Skeletal muscle cell (primary cell): ENCODE measurements around the gene GRHL1.

Experiments used
- DNase-seq: peaks from one replicate; pipeline ENCODE4 v3.0.0-alpha.2; 2010; ENCODE audit warnings: low read depth
- H3K4me3 ChIP-seq: 2 replicates; pipeline ENCODE4 v1.5.1; 2011; ENCODE audit warnings: low read depth, mild to moderate bottlenecking, control low read depth, low read length, moderate library complexity

Gene GRHL1

GRCh38 chr2:9988320-9988719 is 36.8 kb downstream of the GRHL1 start:
- H3K4me3 ChIP-seq = no peak overlapping the region
- DNase-seq = no peak

GRCh38 chr2:9990736-9991135 is 39.2 kb downstream of the GRHL1 start:
- DNase-seq = no peak
- H3K4me3 ChIP-seq = no peak overlapping the region

GRCh38 chr2:9991221-9991620 is 39.7 kb downstream of the GRHL1 start:
- no peak for DNase-seq
- H3K4me3 ChIP-seq = no peak overlapping the region

GRCh38 chr2:9991829-9992273 is 40.4 kb downstream of the GRHL1 start:
- DNase-seq = no peak
- H3K4me3 ChIP-seq = no peak overlapping the region

GRCh38 chr2:9992427-9993187 is 41.1 kb downstream of the GRHL1 start:
- no peak overlapping the region for H3K4me3 ChIP-seq
- DNase-seq = no peak

- DNase-seq = no peak
- no peak overlapping the region for H3K4me3 ChIP-seq
Observed at GRCh38 chr2:9993488-9994165, 42.1 kb downstream of the GRHL1 start.

GRCh38 chr2:9994462-9994861 is 43.0 kb downstream of the GRHL1 start:
- H3K4me3 ChIP-seq = no peak overlapping the region

GRCh38 chr2:9995059-9995458 is 43.6 kb downstream of the GRHL1 start:
- DNase-seq = no peak
- H3K4me3 ChIP-seq = no peak overlapping the region

More at GRCh38 chr2:9994462-9994861, 43.0 kb downstream of the GRHL1 start:
- no peak for DNase-seq

GRCh38 chr2:9996321-9996720 is 44.8 kb downstream of the GRHL1 start:
- no peak for DNase-seq
- no peak overlapping the region for H3K4me3 ChIP-seq

- no peak for DNase-seq
- H3K4me3 ChIP-seq = no peak overlapping the region
Observed at GRCh38 chr2:9997936-9998335, 46.4 kb downstream of the GRHL1 start.

GRCh38 chr2:9998916-9999654 is 47.6 kb downstream of the GRHL1 start:
- DNase-seq = no peak

GRCh38 chr2:9999693-10000092 is 48.2 kb downstream of the GRHL1 start:
- H3K4me3 ChIP-seq = no peak overlapping the region
- no peak for DNase-seq

More at GRCh38 chr2:9998916-9999654, 47.6 kb downstream of the GRHL1 start:
- no peak overlapping the region for H3K4me3 ChIP-seq

GRCh38 chr2:10000541-10000940 is 49.0 kb downstream of the GRHL1 start:
- no peak overlapping the region for H3K4me3 ChIP-seq
- DNase-seq = no peak

- H3K4me3 ChIP-seq = no peak overlapping the region
- no peak for DNase-seq
Observed at GRCh38 chr2:10001586-10001985, 50.1 kb downstream of the GRHL1 start.

GRCh38 chr2:10002109-10002508 is 50.6 kb downstream of the GRHL1 start:
- DNase-seq = no peak
- H3K4me3 ChIP-seq = no peak overlapping the region

- DNase-seq = no peak
- no peak overlapping the region for H3K4me3 ChIP-seq
Observed at GRCh38 chr2:10002681-10003080, 51.2 kb downstream of the GRHL1 start.

- H3K4me3 ChIP-seq = no peak overlapping the region
- no peak for DNase-seq
Observed at GRCh38 chr2:10003206-10004125, 52.0 kb downstream of the GRHL1 start.

- DNase-seq = no peak
- no peak overlapping the region for H3K4me3 ChIP-seq
Observed at GRCh38 chr2:10004401-10004800, 52.9 kb downstream of the GRHL1 start.

GRCh38 chr2:10004836-10005235 is 53.3 kb downstream of the GRHL1 start:
- DNase-seq = no peak
- no peak overlapping the region for H3K4me3 ChIP-seq
